Measurements from ENCODE around the gene MR1.

The MR1 gene

GRCh38 chr1:181033799-181034451 lies at the start of gene MR1:
MR1 (plus strand) TSS chr1:181033983; CDS start chr1:181034008, 25 bp downstream.
- DNase-seq (ENCODE audit: low read depth in 3 of 3, low spot score in 1 of 3), result peak in 1 of 3 donors; percentile 15

DNA sequence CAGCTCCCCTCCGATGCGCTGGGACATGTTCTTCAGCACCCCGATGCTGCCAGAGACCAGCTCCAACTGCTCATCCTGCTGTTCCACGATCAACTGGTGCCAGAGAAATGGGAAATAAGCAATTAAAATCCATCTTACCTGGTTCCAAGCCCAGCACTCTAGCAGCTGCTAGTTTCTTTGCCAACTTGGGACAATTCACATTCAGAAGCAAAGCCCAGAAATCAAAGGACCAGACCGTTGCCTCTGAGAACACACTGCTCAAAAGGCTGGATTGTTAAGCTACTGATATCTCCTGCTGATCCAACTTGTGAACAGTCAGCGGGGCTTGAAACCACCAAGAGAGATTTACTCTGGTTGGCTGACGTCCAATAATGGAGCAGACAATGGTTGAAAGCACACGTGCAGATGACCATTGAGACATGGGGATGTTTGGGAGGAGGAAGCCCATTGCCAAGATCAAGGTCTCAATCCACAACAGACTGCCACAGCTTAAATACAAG lies 45.5 kb upstream of the MR1 start:
- DNase-seq (ENCODE audit: low read depth in 3 of 3, low spot score in 1 of 3), result no peak

DNA sequence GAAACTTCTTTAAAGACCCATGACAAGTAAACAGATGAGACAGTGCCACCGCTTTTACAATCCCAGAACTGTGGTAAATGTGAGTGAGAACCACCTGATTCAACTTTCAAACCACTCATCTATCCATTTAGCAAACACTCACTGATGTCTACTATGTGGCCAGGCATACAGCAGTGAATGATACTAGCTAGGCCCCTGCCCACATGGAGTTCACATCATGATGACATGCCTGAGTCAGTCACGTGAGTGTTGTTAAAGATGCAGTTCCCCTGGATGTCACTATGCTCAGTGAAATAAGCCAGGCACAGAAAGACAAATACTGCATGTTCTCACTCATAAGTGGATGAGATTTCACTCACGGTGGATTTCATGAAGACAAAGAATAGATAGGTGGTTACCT lies 39.5 kb upstream of the MR1 start:
- no peak for DNase-seq (ENCODE audit: low read depth in 3 of 3, low spot score in 1 of 3)

GRCh38 chr1:180997843-180998504 lies 35.8 kb upstream of the MR1 start:
- no peak for DNase-seq (ENCODE audit: low read depth in 3 of 3, low spot score in 1 of 3)

- no peak for DNase-seq (ENCODE audit: low read depth in 3 of 3, low spot score in 1 of 3)
These were observed 32.5 kb upstream of the MR1 start for GRCh38 chr1:181001091-181001780.

GRCh38 chr1:181002582-181003172 lies 31.1 kb upstream of the MR1 start:
- no peak for DNase-seq (ENCODE audit: low read depth in 3 of 3, low spot score in 1 of 3)

DNA sequence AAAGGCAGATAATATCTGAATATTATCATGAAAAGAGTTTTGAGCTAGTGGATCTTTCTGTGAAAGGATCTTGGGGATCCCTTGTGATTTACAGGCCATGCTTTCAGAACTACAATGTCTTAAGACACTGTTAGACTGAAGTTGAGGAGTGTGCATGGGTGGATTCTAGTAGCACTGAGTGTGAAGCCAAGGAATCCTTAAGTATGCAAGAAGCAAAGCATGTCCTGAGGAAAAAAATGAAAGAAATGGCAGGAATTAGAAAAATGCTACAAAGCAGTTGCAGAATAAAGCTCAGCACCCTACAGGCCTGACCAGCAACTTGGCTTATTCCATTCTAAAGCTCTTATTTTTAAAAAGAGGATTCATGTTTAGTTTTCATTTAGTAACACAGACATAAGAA lies 23.0 kb upstream of the MR1 start:
- no peak for DNase-seq (ENCODE audit: low read depth in 3 of 3, low spot score in 1 of 3)

DNA sequence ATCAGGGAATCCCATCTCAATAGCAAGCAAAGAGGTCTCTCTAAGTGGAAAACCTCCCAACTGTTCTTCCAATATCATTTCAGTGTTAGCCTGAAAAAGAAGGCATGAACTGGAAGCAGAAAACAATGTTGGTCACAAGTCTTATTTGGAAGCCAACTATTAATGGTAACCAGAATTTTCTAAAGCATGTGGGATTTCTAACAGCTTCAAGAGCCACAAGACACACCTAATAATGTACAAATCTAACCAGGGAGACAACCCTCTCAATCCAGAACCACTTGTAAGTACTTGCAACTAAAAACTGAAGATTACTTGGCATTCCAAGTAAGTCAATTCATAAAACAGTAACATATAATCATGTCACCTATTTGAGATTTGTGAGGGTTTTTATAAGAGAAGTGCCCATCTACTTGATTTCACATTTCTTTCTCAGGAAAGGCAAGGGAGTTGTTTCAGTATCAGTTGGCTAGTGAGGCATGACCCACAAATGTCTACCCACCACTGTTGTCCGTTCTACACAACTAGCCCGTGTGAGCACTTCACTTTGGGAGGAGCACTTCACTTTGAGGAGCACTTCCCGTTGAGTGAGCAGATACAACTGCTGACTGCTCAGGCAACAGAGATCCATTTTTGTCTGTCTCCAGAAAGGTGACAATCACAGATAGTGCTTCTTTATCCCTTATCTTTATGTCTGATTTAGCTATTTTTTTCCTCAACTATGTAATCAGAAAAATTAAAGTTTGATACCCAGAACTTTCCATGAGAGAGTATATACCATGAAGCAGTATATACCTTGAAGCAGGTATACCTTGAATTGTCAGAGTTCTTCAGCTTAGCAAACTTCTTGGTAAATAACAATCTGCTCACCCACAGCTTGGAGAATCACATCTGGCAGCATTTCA lies 22.2 kb upstream of the MR1 start:
- DNase-seq (ENCODE audit: low read depth in 3 of 3, low spot score in 1 of 3), result no peak

- DNase-seq (ENCODE audit: low read depth in 3 of 3, low spot score in 1 of 3), result no peak
These were observed 21.5 kb upstream of the MR1 start for GRCh38 chr1:181012203-181012745.

- DNase-seq (ENCODE audit: low read depth in 3 of 3, low spot score in 1 of 3), result no peak
These were observed 20.6 kb upstream of the MR1 start for GRCh38 chr1:181013144-181013543.

GRCh38 chr1:181014477-181015250 lies 19.1 kb upstream of the MR1 start:
- DNase-seq (ENCODE audit: low read depth in 3 of 3, low spot score in 1 of 3), result no peak

- DNase-seq (ENCODE audit: low read depth in 3 of 3, low spot score in 1 of 3), result no peak
These were observed 18.6 kb upstream of the MR1 start for GRCh38 chr1:181015251-181015615.

GRCh38 chr1:181016563-181016962 lies 17.2 kb upstream of the MR1 start:
- DNase-seq (ENCODE audit: low read depth in 3 of 3, low spot score in 1 of 3), result no peak

- no peak for DNase-seq (ENCODE audit: low read depth in 3 of 3, low spot score in 1 of 3)
These were observed 14.7 kb upstream of the MR1 start for GRCh38 chr1:181018901-181019681.

- DNase-seq (ENCODE audit: low read depth in 3 of 3, low spot score in 1 of 3), result no peak
These were observed 12.6 kb upstream of the MR1 start for GRCh38 chr1:181021159-181021558.

GRCh38 chr1:181021811-181022434 lies 11.9 kb upstream of the MR1 start:
- DNase-seq (ENCODE audit: low read depth in 3 of 3, low spot score in 1 of 3), result peak in 2 of 3 donors; percentile 24 to 60

GRCh38 chr1:181023265-181024057 lies 10.3 kb upstream of the MR1 start:
- DNase-seq (ENCODE audit: low read depth in 3 of 3, low spot score in 1 of 3), result no peak

GRCh38 chr1:181028196-181028595 lies 5.6 kb upstream of the MR1 start:
- DNase-seq (ENCODE audit: low read depth in 3 of 3, low spot score in 1 of 3), result no peak

All from stimulated activated CD4-positive, alpha-beta T cell treated with anti-CD3 and anti-CD28 coated beads, TNF-alpha, amount 100 ng/mL, for 1 hour (primary cell).